Measurements from ENCODE around the gene TXLNA. TPM values are rescaled to one million over a fixed set of nuclear protein-coding genes. Genes with fewer than 3 reads are reported as not detected.
A peak's percentile ranks its signal among the peaks of the same experiment; 100 is the strongest.
"Not testable (repeated sequence)": the region's sequence is repeated elsewhere in the genome, so short reads cannot be mapped to it uniquely, and the experiment has no call there.

TXLNA gene
- total RNA-seq, result 17.2 TPM
- long read RNA-seq, full-length matches to known transcripts, result 8 of 18 reads
- long read RNA-seq, partial matches to known transcripts, result 1 of 18 reads
- long read RNA-seq, other reads (novel, unspliced or antisense), result 9 of 18 reads

GRCh38 chr1:32179443-32180185 lies at the start of gene TXLNA:
TXLNA (plus strand) TSS chr1:32179675; CDS start chr1:32180346, 671 bp downstream.
- Histone ChIP-seq H3K27ac (replicated peaks) (peak within 1 kb of the TSS; percentile 96), H3K4me1 (peaks cover 59% of the 10 kb centered on the region), H3K9me3 (replicated peaks) (no peaks in the 10 kb centered on the region), H3K36me3 (peaks cover 32% of the 10 kb centered on the region), H3K4me3 (peak within 1 kb of the TSS; percentile 73), H3K27me3 (ENCODE audit: low read depth) (no peaks in the 10 kb centered on the region)
- intact Hi-C loops (cut with micrococcal nuclease), result no loop called here
- TF ChIP-seq, protein P1, sequence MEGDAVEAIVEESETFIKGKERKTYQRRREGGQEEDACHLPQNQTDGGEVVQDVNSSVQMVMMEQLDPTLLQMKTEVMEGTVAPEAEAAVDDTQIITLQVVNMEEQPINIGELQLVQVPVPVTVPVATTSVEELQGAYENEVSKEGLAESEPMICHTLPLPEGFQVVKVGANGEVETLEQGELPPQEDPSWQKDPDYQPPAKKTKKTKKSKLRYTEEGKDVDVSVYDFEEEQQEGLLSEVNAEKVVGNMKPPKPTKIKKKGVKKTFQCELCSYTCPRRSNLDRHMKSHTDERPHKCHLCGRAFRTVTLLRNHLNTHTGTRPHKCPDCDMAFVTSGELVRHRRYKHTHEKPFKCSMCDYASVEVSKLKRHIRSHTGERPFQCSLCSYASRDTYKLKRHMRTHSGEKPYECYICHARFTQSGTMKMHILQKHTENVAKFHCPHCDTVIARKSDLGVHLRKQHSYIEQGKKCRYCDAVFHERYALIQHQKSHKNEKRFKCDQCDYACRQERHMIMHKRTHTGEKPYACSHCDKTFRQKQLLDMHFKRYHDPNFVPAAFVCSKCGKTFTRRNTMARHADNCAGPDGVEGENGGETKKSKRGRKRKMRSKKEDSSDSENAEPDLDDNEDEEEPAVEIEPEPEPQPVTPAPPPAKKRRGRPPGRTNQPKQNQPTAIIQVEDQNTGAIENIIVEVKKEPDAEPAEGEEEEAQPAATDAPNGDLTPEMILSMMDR (IDR thresholded peaks at IDR 0.05; ENCODE audit: borderline replicate concordance), result no peak
- DNase-seq, result peak; percentile 97

- H3K4me3 ChIP-seq; H3K36me3 ChIP-seq; intact Hi-C loops (cut with micrococcal nuclease); H3K9me3 ChIP-seq (replicated peaks); H3K27me3 ChIP-seq (ENCODE audit: low read depth); DNase-seq; H3K27ac ChIP-seq (replicated peaks): not testable (repeated sequence)
- peaks cover 25% of the 10 kb centered on the region for H3K4me1 ChIP-seq
Observed at GRCh38 chr1:32133950-32134280, 45.6 kb upstream of the TXLNA start.

GRCh38 chr1:32137111-32137510 lies 42.4 kb upstream of the TXLNA start:
- TF ChIP-seq, protein P1 (IDR thresholded peaks at IDR 0.05; ENCODE audit: borderline replicate concordance), result no peak
- H3K27ac ChIP-seq (replicated peaks), result no peak overlapping the region
- peaks cover 22% of the 10 kb centered on the region for H3K4me1 ChIP-seq
- DNase-seq, result no peak
- H3K36me3 ChIP-seq, result no peaks in the 10 kb centered on the region
- no peaks in the 10 kb centered on the region for H3K27me3 ChIP-seq (ENCODE audit: low read depth)
- no peaks in the 10 kb centered on the region for H3K9me3 ChIP-seq (replicated peaks)
- no peak overlapping the region for H3K4me3 ChIP-seq
- intact Hi-C loops (cut with micrococcal nuclease), result no loop called here

DNA sequence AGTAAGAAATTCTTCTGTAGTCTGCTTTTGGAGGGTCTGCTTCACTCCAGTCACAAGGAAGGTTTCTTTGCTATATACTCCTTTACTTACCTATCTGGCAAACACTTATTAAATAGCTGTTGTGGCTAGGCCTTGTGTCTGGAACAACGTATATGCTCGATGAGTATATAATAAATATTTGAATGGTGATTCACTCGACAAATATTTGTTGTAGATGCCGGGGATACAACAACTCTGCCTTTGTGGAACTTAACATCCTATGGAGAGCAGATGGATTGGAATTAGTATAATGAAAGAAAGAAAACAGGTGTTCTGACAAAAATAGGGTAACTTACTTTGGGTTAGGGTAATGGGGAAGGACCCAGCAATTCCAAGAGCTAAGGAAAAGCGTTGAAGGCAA lies 40.5 kb upstream of the TXLNA start:
- Histone ChIP-seq H3K27me3 (ENCODE audit: low read depth) (no peaks in the 10 kb centered on the region), H3K36me3 (no peaks in the 10 kb centered on the region), H3K4me1 (peaks cover 41% of the 10 kb centered on the region), H3K9me3 (replicated peaks) (no peaks in the 10 kb centered on the region), H3K27ac (replicated peaks) (no peak overlapping the region), H3K4me3 (no peak overlapping the region)
- no peak for DNase-seq
- intact Hi-C loops (cut with micrococcal nuclease), result no loop called here
- TF ChIP-seq, protein P1 (IDR thresholded peaks at IDR 0.05; ENCODE audit: borderline replicate concordance), result no peak

- H3K9me3 ChIP-seq (replicated peaks), result peaks cover 10% of the 10 kb centered on the region
- peaks cover 47% of the 10 kb centered on the region for H3K4me1 ChIP-seq
- TF ChIP-seq, protein P1 (IDR thresholded peaks at IDR 0.05; ENCODE audit: borderline replicate concordance), result no peak
- H3K4me3 ChIP-seq, result no peak overlapping the region
- intact Hi-C loops (cut with micrococcal nuclease), result no loop called here
- H3K36me3 ChIP-seq, result no peaks in the 10 kb centered on the region
- peak; percentile 47 for DNase-seq
- peak overlapping the region; percentile 78 for H3K27ac ChIP-seq (replicated peaks)
- H3K27me3 ChIP-seq (ENCODE audit: low read depth), result no peaks in the 10 kb centered on the region
Observed at GRCh38 chr1:32142446-32143301, 36.8 kb upstream of the TXLNA start.

DNA sequence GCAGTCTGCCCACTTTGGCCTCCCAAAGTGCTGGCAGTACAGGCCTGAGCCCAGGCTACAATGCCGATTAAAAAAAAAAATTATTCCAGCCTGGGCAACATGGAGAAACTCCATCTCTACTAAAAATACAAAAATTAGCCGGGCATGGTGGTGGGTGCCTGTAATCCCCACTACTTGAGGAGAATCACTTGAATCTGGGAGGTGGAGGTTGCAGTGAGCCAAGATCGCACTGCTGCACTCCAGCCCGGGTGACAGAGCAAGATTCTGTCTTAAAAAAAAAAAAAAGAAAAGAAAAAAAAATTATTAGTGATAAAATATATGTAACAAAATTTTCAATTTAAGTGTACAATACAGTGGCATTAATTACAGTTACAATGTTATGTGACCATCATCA lies 36.2 kb upstream of the TXLNA start:
- peaks cover 47% of the 10 kb centered on the region for H3K4me1 ChIP-seq
- DNase-seq; intact Hi-C loops (cut with micrococcal nuclease); H3K36me3 ChIP-seq; H3K4me3 ChIP-seq; H3K27me3 ChIP-seq (ENCODE audit: low read depth): not testable (repeated sequence)
- H3K27ac ChIP-seq (replicated peaks), result peak overlapping the region; percentile 78
- peaks cover 16% of the 10 kb centered on the region for H3K9me3 ChIP-seq (replicated peaks)

Data from left ventricle myocardium inferior (tissue), 1 donor.